ENCODE results near the gene ATP1B3.
"Not testable (repeated sequence)": the region's sequence is repeated elsewhere in the genome, so short reads cannot be mapped to it uniquely, and the experiment has no call there.

Gene ATP1B3

GRCh38 chr3:141949972-141950371 is 73.5 kb downstream of the ATP1B3 start:
- DNase-seq: no peak

GRCh38 chr3:141950572-141951493 is 74.4 kb downstream of the ATP1B3 start:
- DNase-seq: no peak

GRCh38 chr3:141952611-141953010 is 76.2 kb downstream of the ATP1B3 start:
- no peak for DNase-seq

GRCh38 chr3:141955175-141955574 is 78.7 kb downstream of the ATP1B3 start:
- DNase-seq: no peak

- no peak for DNase-seq
Measured at GRCh38 chr3:141959589-141960554, 83.4 kb downstream of the ATP1B3 start.

- DNase-seq: no peak
Measured at GRCh38 chr3:141960731-141961130, 84.3 kb downstream of the ATP1B3 start.

GRCh38 chr3:141963301-141963700 is 86.9 kb downstream of the ATP1B3 start:
- no peak for DNase-seq

GRCh38 chr3:141965471-141965870 is 89.0 kb downstream of the ATP1B3 start:
- no peak for DNase-seq

- DNase-seq: no peak
Measured at GRCh38 chr3:141969711-141970110, 93.3 kb downstream of the ATP1B3 start.

- DNase-seq: no peak
Measured at GRCh38 chr3:141971571-141971970, 95.1 kb downstream of the ATP1B3 start.

GRCh38 chr3:141972399-141972798 is 96.0 kb downstream of the ATP1B3 start:
- no peak for DNase-seq

GRCh38 chr3:141974777-141975176 is 98.3 kb downstream of the ATP1B3 start:
- not testable (repeated sequence) for DNase-seq
